Measurements from ENCODE around the gene ZBTB5.

ZBTB5 gene

DNA sequence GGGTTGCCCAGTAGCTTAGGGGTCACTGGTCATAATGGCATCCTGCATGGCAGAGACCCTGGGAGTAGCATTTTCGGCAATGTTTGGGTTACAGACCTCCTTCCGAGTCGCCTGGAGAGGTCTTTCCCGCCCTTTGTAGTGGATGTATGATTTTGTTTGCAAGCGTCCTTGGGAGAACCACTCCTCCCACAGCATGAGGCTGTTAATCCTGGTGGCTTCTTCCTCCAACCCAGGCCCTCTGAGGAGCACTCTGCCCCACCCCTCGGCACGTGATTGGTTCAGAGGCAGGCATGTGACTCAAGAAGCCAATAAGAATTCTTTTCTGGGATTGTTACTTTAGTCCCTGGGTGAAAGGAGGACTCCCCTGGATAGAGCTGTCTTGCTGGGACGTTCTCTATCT is 73.0 kb downstream of the ZBTB5 start:
- in situ Hi-C loops (cut with HindIII; ENCODE audit: low pct_ligation_motif_present, low pct_unique_long_range_greater_than_20kb, low sequenced_read_pairs): no loop called here

DNA sequence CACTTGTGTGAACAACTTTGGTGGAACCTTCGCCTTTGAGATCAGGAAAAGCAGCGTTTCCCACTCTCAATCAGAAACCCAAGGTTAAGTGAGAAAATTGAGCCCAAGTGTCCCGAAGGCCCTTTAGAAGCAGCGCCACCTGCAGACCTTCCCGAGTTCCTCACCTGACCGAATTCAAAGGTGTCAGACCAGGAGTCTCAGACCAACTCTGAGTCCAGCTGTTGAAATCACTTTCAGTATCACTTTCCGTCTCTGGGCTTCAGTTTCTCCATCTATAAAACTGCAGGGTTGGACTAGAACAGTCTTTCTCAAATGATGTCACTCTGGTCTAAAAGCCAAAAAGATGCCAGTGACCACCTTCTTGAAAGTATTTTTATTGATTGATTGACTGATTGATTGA is 74.5 kb downstream of the ZBTB5 start:
- in situ Hi-C loops (cut with HindIII; ENCODE audit: low pct_ligation_motif_present, low pct_unique_long_range_greater_than_20kb, low sequenced_read_pairs): no loop called here
- DNase-seq: no peak

More for the DNA sequence above, 73.0 kb downstream of the ZBTB5 start:
- DNase-seq: no peak

Data from ACHN (cell line).